HepG2 (cell line): ENCODE results near the gene ATPAF2. TPM values are rescaled to one million over a fixed set of nuclear protein-coding genes. Genes with fewer than 3 reads are reported as not detected.
A peak's percentile ranks its signal among the peaks of the same experiment; 100 is the strongest.

Experiments used
- BCL6 ChIP-seq: IDR thresholded peaks from 2 replicates; pipeline ENCODE4 v1.6.1; 2016; ENCODE audit warnings: missing genetic modification reagents, missing compliant biosample characterization
- CBX5 ChIP-seq: sonication (generic); formaldehyde crosslinking; IDR thresholded peaks from 2 replicates; pipeline ENCODE4 v1.4.0; 2020; ENCODE audit warnings: missing genetic modification reagents, borderline replicate concordance
- KAT2B ChIP-seq: fragments of 150-350 bp; IDR thresholded peaks from 2 replicates; pipeline ENCODE4 v1.6.1; 2014; ENCODE audit warnings: low read depth, low read length, borderline replicate concordance
- KLF15 ChIP-seq: sonication (generic); formaldehyde crosslinking; IDR thresholded peaks from 2 replicates; pipeline ENCODE4 v1.8.1; 2023; ENCODE audit warnings: borderline replicate concordance, mild to moderate bottlenecking, inconsistent platforms, missing genetic modification reagents, mixed read lengths
- NCOA2 ChIP-seq: sonication (generic); formaldehyde crosslinking; IDR thresholded peaks from 2 replicates; pipeline ENCODE4 v1.8.0; 2022; ENCODE audit warnings: inconsistent platforms
- SIX1 ChIP-seq: sonication (generic); formaldehyde crosslinking; IDR thresholded peaks from 2 replicates; pipeline ENCODE4 v1.4.0; 2020; ENCODE audit warnings: missing genetic modification reagents, borderline replicate concordance
- THYN1 ChIP-seq: sonication (generic); formaldehyde crosslinking; IDR thresholded peaks from 2 replicates; pipeline ENCODE4 v1.8.1; 2023; ENCODE audit warnings: low read depth, mild to moderate bottlenecking, moderate library complexity, missing genetic modification reagents, borderline replicate concordance
- TP53 ChIP-seq: sonication (generic); formaldehyde crosslinking; conservative IDR thresholded peaks from 2 replicates; pipeline ENCODE4 v1.4.0; 2020; ENCODE audit warnings: missing genetic modification reagents
- ZBTB8A ChIP-seq: sonication (generic); formaldehyde crosslinking; IDR thresholded peaks from 2 replicates; pipeline ENCODE4 v1.4.0; 2020; ENCODE audit warnings: mild to moderate bottlenecking, low read depth, missing genetic modification reagents, borderline replicate concordance
- ZNF205 ChIP-seq: IDR thresholded peaks from 2 replicates; pipeline ENCODE4 v1.6.1; 2018; ENCODE audit warnings: missing biosample characterization, missing genetic modification reagents
- ZNF44 ChIP-seq: sonication (generic); formaldehyde crosslinking; IDR thresholded peaks from 2 replicates; pipeline ENCODE4 v1.5.1; 2020; ENCODE audit warnings: mild to moderate bottlenecking, missing genetic modification reagents
- ZNF451 ChIP-seq: sonication (generic); formaldehyde crosslinking; IDR thresholded peaks from 2 replicates; pipeline ENCODE4 v1.5.0; 2020; ENCODE audit warnings: mild to moderate bottlenecking, missing genetic modification reagents
- ZNF484 ChIP-seq: sonication (generic); formaldehyde crosslinking; IDR thresholded peaks from 2 replicates; pipeline ENCODE4 v1.5.1; 2020; ENCODE audit warnings: mild to moderate bottlenecking, low read depth, missing genetic modification reagents, borderline replicate concordance
- ZNF746 ChIP-seq: sonication (generic); formaldehyde crosslinking; IDR thresholded peaks from 2 replicates; pipeline ENCODE4 v1.8.0; 2022; ENCODE audit warnings: mild to moderate bottlenecking, missing genetic modification reagents
- ZSCAN9 ChIP-seq: IDR thresholded peaks from 2 replicates; pipeline ENCODE4 v1.6.1; 2016; ENCODE audit warnings: borderline replicate concordance
- polyA plus RNA-seq, 8 experiments: library from polyadenylated mRNA; depleted of rRNA in 3 of 8; stranded (reverse) in 7 of 8; unstranded in 1 of 8; fragments of >200 nt; fragmentation: Illumina TruSeq in 4 of 8; extraction: Trizol in 4 of 8; gene quantifications; 2 replicates each; pipeline versions ENCODE4 v1.2.1 to v1.2.3, GENCODE V29; 2011 to 2016; ENCODE audit warnings: low read depth in 4 of 8, missing spikeins in 1 of 8, mixed read lengths in 1 of 8; ENCODE audit not compliant: insufficient read depth in 1 of 8
- total RNA-seq, 5 experiments: library from RNA; depleted of rRNA; stranded (reverse); fragments of >200 nt; fragmentation: Illumina TruSeq; extraction: Trizol; gene quantifications; 2 replicates each; pipeline ENCODE4 v1.2.3, GENCODE V29; 2016; ENCODE audit warnings: low read depth in 1 of 5
- TF ChIP-seq, protein P1 (sequence below): sonication (generic); formaldehyde crosslinking; IDR thresholded peaks from 2 replicates; pipeline ENCODE4 v1.4.0; 2020; ENCODE audit warnings: missing genetic modification reagents
- TF ChIP-seq, protein P2 (sequence below): sonication (generic); formaldehyde crosslinking; IDR thresholded peaks from 2 replicates; pipeline ENCODE4 v1.4.0; 2020; ENCODE audit warnings: missing genetic modification reagents
- TF ChIP-seq, protein P3 (sequence below): sonication (generic); formaldehyde crosslinking; conservative IDR thresholded peaks from 2 replicates; pipeline ENCODE4 v1.4.0; 2020; ENCODE audit warnings: missing genetic modification reagents

ATPAF2 gene
- total and polyA plus RNA-seq, 2 of the 13 experiments (the other 11 are each of a cell fraction or from before 2014, with no cell fraction given): 15.0 to 16.5 TPM

DNA sequence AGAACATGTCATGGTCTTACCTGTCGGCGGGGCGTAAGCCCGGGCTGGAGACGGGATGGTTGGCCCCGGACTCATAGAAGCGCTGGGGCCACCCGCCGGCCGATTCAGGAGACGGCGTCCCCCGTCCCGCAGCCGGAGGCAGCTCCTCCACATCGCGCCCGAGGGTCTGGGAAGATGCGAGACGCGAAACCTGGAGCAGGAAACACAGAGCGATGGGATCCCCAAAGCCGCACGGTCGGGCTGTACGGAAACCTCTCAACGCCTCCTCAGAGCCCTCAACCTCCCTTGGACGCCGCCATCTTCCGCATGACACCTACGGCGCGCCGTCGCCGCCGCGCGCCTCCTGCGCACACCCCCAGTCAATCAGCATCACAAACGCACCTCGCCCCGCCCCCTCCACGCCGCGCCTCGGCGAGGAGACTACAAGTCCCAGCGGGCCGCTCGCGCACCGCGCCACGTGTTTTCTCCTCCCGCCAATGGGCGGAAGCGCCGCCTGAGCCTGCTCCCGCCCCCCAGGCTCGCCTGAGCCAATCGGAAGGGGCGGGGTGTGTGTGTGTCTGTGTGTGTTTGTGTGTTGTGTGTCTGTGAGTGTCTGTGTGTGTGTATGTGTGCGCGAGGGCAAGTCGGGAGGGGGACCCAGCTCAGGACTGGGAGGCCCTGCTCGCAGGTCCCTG, at the start of gene ATPAF2, which contains the start of gene GID4 (continued):
- TF ChIP-seq ZBTB8A (CRISPR knock-in tag) (peak; percentile 33; the same call in 1 of the 2 replicates), KLF15 (no peak), ZSCAN9 (CRISPR knock-in tag) (no peak), THYN1 (CRISPR knock-in tag) (no peak), CBX5 (CRISPR knock-in tag) (no peak), TP53 (CRISPR knock-in tag) (no peak), ZNF44 (no peak), NCOA2 (no peak), SIX1 (CRISPR knock-in tag) (no peak), ZNF205 (CRISPR knock-in tag) (0 out of 2 replicates have a peak, but pooled peaks have one; percentile 34), ZNF484 (CRISPR knock-in tag) (0 out of 2 replicates have a peak, but pooled peaks have one; percentile 48), ZNF746 (CRISPR knock-in tag) (no peak; the same call in 1 of the 2 replicates), ZNF451 (CRISPR knock-in tag) (peak; percentile 65; the same call in 1 of the 2 replicates), KAT2B (no peak), BCL6 (CRISPR knock-in tag) (peak; percentile 34; the same call in 1 of the 2 replicates)
- TF ChIP-seq, protein P1, sequence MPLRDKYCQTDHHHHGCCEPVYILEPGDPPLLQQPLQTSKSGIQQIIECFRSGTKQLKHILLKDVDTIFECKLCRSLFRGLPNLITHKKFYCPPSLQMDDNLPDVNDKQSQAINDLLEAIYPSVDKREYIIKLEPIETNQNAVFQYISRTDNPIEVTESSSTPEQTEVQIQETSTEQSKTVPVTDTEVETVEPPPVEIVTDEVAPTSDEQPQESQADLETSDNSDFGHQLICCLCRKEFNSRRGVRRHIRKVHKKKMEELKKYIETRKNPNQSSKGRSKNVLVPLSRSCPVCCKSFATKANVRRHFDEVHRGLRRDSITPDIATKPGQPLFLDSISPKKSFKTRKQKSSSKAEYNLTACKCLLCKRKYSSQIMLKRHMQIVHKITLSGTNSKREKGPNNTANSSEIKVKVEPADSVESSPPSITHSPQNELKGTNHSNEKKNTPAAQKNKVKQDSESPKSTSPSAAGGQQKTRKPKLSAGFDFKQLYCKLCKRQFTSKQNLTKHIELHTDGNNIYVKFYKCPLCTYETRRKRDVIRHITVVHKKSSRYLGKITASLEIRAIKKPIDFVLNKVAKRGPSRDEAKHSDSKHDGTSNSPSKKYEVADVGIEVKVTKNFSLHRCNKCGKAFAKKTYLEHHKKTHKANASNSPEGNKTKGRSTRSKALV (CRISPR knock-in tag): peak; percentile 63; the same call in 1 of the 2 replicates
- TF ChIP-seq, protein P2, sequence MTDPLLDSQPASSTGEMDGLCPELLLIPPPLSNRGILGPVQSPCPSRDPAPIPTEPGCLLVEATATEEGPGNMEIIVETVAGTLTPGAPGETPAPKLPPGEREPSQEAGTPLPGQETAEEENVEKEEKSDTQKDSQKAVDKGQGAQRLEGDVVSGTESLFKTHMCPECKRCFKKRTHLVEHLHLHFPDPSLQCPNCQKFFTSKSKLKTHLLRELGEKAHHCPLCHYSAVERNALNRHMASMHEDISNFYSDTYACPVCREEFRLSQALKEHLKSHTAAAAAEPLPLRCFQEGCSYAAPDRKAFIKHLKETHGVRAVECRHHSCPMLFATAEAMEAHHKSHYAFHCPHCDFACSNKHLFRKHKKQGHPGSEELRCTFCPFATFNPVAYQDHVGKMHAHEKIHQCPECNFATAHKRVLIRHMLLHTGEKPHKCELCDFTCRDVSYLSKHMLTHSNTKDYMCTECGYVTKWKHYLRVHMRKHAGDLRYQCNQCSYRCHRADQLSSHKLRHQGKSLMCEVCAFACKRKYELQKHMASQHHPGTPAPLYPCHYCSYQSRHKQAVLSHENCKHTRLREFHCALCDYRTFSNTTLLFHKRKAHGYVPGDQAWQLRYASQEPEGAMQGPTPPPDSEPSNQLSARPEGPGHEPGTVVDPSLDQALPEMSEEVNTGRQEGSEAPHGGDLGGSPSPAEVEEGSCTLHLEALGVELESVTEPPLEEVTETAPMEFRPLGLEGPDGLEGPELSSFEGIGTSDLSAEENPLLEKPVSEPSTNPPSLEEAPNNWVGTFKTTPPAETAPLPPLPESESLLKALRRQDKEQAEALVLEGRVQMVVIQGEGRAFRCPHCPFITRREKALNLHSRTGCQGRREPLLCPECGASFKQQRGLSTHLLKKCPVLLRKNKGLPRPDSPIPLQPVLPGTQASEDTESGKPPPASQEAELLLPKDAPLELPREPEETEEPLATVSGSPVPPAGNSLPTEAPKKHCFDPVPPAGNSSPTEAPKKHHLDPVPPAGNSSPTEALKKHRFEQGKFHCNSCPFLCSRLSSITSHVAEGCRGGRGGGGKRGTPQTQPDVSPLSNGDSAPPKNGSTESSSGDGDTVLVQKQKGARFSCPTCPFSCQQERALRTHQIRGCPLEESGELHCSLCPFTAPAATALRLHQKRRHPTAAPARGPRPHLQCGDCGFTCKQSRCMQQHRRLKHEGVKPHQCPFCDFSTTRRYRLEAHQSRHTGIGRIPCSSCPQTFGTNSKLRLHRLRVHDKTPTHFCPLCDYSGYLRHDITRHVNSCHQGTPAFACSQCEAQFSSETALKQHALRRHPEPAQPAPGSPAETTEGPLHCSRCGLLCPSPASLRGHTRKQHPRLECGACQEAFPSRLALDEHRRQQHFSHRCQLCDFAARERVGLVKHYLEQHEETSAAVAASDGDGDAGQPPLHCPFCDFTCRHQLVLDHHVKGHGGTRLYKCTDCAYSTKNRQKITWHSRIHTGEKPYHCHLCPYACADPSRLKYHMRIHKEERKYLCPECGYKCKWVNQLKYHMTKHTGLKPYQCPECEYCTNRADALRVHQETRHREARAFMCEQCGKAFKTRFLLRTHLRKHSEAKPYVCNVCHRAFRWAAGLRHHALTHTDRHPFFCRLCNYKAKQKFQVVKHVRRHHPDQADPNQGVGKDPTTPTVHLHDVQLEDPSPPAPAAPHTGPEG (CRISPR knock-in tag): peak; percentile 54
- TF ChIP-seq, protein P3, sequence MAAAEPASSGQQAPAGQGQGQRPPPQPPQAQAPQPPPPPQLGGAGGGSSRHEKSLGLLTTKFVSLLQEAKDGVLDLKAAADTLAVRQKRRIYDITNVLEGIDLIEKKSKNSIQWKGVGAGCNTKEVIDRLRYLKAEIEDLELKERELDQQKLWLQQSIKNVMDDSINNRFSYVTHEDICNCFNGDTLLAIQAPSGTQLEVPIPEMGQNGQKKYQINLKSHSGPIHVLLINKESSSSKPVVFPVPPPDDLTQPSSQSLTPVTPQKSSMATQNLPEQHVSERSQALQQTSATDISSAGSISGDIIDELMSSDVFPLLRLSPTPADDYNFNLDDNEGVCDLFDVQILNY (CRISPR knock-in tag): no peak
